Hematopoietic multipotent progenitor cell treated with erythropoietin and hydrocortisone succinate and interleukin-3 and kit ligand, for 8 days (in vitro differentiated cells): Measurements from ENCODE around the gene DENND4B.
"Not testable (repeated sequence)": the region's sequence is repeated elsewhere in the genome, so short reads cannot be mapped to it uniquely, and the experiment has no call there.

Experiments
- DNase-seq: peaks from one replicate; pipeline ENCODE4 v3.0.0-alpha.2; 2015

The DENND4B gene

DNA sequence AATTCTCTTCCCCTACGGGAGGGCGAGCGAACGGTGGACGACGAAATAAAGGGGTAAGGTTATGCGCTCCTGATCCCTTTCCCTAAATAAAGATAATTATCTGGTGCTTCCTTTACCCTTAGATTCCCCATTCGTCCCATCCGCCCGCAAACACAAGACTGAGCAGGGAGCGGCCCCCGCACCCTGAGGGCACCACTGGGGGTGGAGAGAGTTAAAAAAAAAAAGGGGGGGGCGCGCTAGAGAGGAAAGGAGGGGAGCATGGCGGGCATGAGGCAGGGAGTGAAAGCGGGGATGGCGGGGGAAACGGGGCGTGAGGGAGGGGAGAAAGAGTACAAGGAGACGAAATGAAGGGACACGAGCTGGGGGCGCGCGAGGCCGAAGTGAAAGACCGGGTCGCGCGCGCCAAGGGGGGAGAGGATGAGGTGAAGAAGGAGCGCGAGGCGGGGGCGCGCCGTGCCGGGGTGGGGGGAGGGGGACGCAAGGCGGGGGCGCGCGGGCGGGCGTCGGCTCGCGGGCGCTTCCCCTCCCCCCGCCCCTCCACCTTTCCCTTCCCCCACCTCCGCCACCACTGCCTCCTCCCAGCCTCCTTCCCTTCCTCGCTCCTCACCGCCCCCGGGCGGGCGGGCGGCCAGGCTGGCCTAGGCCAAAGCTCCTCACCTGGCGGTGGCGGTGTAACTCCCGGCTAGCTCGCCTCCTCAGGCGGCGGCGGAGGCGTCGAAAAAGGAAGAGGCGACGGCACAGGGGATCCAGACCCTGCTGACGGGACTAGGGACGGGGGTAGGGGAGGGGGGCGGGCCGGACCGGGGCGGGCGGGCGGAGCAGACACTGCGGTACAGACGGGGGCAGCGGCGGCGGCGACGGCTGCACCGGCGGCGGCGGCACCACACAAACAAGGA is 24.2 kb downstream of the DENND4B start:
- DNase-seq = peak; percentile 69

DNA sequence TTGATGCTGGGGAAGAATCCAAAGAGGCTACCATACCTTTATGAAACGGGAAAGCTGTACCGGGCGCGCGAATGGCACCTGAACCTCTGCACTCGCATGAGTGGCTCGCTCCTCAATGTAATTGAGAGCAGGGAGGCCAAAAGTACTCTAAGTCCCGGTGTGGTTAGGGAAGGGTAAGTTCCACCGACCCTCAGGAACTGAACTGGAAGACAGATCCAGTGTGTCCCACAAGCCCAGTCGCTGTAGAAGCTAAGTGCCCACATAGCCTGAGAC is 24.8 kb downstream of the DENND4B start:
- peak; percentile 12 for DNase-seq

GRCh38 chr1:153921080-153921802 is 25.3 kb downstream of the DENND4B start:
- DNase-seq = peak; percentile 11

DNA sequence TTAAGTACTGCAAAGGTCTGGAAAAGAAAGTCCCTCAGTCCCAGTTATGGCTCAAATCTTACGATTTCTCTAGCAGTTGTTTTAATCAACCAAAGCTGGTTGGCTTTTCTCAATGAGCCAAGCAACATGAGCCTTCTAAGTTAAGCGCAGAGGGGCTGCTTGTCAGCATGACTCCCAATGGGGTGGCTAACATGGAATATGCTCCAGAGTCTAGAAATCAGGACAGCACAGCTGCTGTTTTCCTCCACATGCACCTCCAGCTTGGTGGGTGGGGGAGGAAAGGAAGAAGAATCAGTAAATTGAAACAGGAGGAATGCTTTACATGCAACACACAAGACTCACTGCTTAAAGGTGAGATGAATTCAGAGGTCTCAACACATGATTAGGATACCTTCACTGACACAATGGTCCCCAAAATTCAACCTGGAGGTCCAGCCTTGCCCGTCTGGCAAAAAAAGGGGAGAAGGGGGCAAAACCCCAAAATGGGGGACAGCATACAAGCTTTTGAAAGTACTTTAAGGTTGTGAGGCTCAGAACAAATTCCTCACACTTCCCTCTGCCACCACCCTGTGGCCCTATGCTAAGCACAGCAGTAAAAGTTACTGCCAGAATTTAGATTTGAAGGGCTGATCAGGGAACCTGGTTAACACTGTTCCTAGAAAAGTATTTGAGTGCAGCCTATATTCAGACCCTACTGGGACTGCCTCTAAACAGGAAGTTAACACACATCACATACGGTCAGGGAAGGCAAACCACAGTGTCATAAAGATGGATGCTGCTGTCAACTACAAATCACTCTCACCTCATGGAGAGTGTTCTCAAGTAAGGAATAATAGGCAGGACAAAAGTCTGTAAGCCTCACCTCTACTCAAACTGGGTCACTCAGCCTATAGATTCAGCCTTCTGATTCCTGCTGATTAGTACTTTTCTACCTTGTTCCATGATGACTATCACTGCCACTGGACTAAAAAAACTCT is 26.4 kb downstream of the DENND4B start:
- peak; percentile 61 for DNase-seq

- DNase-seq = no peak
Measured at GRCh38 chr1:153916297-153916696, 30.2 kb downstream of the DENND4B start.

DNA sequence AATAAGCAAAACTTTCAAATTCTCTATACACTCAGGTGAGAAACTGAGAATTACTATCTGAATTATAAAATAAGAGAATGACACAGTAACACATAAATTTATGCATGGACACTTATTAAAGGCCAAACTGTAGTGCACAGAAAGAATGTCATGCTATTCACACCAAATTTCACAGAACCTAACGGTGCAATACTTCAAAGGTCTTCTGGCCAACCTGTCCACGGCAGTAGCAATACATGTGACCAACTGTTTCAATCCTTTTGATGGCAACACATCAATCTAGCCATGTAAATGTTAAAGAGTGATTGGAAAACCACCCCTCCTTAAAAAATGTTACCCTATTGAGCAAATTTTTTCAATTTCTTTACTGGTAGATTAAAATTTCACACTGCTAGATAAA is 34.2 kb downstream of the DENND4B start:
- DNase-seq = no peak

GRCh38 chr1:153910560-153910959 is 36.0 kb downstream of the DENND4B start:
- DNase-seq = not testable (repeated sequence)

GRCh38 chr1:153908071-153908470 is 38.4 kb downstream of the DENND4B start:
- DNase-seq = no peak

DNA sequence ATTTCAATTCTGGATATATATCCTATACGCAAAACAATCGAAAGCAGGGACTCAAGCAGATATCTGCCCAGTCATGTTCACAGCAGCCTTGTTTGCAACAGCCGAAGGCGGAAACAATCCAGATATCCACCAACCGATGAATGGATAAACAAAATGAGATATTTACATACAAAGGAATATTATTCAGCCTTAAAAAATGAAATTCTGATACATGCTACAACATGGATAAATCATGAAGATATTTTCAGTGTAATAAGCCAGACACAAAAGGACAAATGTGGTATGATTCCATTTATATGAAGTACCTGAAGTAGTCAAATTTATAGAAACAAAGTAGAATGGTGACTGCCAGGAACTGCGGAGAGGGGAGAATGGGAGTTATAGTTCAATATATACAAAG is 39.4 kb downstream of the DENND4B start:
- no peak for DNase-seq

- no peak for DNase-seq
Measured at GRCh38 chr1:153906396-153906795, 40.1 kb downstream of the DENND4B start.

DNA sequence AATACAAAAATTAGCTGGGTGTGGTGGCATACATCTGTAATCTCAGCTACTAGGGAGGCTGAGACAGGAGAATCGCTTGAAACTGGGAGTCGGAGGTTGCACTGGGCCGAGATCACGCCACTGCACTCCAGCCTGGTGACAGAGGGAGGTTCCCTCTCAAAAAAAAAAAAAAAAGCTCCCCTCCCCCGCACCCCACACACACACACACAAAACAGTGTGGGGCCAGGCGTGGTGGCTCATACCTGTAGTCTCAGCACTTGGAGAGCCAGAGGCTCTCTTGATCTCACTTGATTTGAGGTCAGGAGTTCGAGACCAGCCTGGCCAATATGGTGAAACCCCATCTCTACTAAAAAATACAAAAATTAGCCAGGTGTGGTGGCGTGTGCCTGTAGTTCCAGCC is 40.6 kb downstream of the DENND4B start:
- DNase-seq = not testable (repeated sequence)

GRCh38 chr1:153903841-153904455 is 42.6 kb downstream of the DENND4B start:
- DNase-seq = no peak

- DNase-seq = no peak
Measured at GRCh38 chr1:153899509-153899908, 47.0 kb downstream of the DENND4B start.

DNA sequence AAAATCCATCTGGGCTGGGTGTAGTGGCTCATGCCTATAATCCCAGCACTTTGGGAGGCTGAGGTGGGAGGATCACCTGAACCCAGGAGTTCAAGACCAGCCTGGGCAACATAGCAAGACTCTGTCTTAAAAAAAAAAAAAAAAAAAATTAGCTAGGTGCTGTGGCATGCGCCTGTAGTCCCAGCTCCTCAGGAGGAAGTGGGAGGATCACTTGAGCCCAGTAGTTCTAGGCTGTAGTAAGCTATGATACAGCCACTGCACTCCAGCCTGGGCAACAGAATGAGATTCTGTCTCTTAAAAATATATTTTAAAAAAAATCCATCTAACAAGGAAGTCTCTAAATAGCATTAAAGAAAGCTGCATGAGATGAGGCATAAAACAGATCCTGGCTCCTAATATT is 50.7 kb downstream of the DENND4B start:
- not testable (repeated sequence) for DNase-seq

- DNase-seq = not testable (repeated sequence)
Measured at GRCh38 chr1:153891042-153891441, 55.5 kb downstream of the DENND4B start.

GRCh38 chr1:153888533-153888932 is 58.0 kb downstream of the DENND4B start:
- peak; percentile 69 for DNase-seq

DNA sequence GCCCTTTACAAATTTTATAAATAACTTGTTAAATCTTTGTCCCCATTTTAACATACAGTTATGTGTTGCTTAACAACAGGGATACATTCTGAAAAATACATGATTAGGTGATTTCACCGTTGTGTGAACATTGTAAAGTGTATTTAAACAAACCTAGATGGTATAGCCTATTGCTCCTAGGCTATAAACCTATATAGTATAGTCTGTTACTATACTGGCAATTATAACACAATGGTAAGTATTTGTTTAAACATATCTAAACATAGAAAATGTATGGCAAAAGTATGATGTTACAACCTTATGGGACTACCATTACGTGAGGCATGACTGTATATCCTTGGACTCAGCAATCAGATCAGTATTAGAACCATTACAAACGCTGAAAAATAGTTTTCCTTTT is 60.4 kb downstream of the DENND4B start:
- no peak for DNase-seq

GRCh38 chr1:153883223-153883622 is 63.3 kb downstream of the DENND4B start:
- peak; percentile 89 for DNase-seq

GRCh38 chr1:153882296-153882912 is 64.1 kb downstream of the DENND4B start:
- DNase-seq = no peak

- peak; percentile 57 for DNase-seq
Measured at GRCh38 chr1:153881751-153882150, 64.8 kb downstream of the DENND4B start.

GRCh38 chr1:153880962-153881361 is 65.6 kb downstream of the DENND4B start:
- peak; percentile 84 for DNase-seq

GRCh38 chr1:153880024-153880423 is 66.5 kb downstream of the DENND4B start:
- DNase-seq = no peak
